Measurements from ENCODE around the gene LIN7C.
"Not testable (repeated sequence)": the region's sequence is repeated elsewhere in the genome, so short reads cannot be mapped to it uniquely, and the experiment has no call there.

Gene LIN7C

GRCh38 chr11:27455667-27456066 is 50.9 kb downstream of the LIN7C start:
- no peak overlapping the region for H3K4me3 ChIP-seq (ENCODE audit: low read depth, low read length)
- DNase-seq (ENCODE audit: low read depth): no peak

DNA sequence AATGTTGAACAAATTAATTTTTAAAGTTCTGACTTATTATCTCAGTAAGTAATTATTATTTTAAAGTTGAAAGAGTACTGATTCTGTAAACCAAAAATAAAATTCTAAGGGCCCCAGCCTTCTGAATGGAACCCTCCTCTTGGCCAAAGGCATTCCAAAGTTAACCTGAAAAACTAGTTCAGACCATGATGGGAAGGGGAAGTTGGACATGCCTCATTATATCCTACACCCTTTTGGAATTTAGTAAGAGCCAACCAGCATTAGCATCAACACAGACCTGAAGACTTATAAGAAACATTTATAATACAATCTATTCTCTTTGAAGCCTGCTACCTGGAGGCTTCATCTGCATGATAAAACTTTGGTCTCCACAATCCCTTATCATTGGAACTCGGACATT is 52.9 kb downstream of the LIN7C start:
- H3K4me3 ChIP-seq (ENCODE audit: low read depth, low read length): no peak overlapping the region
- no peak for DNase-seq (ENCODE audit: low read depth)

- no peak for DNase-seq (ENCODE audit: low read depth)
- H3K4me3 ChIP-seq (ENCODE audit: low read depth, low read length): no peak overlapping the region
These were observed 54.4 kb downstream of the LIN7C start for GRCh38 chr11:27452147-27452546.

- H3K4me3 ChIP-seq (ENCODE audit: low read depth, low read length): no peak overlapping the region
- no peak for DNase-seq (ENCODE audit: low read depth)
These were observed 55.2 kb downstream of the LIN7C start for GRCh38 chr11:27451244-27451965.

GRCh38 chr11:27448184-27448540 is 58.4 kb downstream of the LIN7C start:
- DNase-seq (ENCODE audit: low read depth); H3K4me3 ChIP-seq (ENCODE audit: low read depth, low read length): not testable (repeated sequence)

DNA sequence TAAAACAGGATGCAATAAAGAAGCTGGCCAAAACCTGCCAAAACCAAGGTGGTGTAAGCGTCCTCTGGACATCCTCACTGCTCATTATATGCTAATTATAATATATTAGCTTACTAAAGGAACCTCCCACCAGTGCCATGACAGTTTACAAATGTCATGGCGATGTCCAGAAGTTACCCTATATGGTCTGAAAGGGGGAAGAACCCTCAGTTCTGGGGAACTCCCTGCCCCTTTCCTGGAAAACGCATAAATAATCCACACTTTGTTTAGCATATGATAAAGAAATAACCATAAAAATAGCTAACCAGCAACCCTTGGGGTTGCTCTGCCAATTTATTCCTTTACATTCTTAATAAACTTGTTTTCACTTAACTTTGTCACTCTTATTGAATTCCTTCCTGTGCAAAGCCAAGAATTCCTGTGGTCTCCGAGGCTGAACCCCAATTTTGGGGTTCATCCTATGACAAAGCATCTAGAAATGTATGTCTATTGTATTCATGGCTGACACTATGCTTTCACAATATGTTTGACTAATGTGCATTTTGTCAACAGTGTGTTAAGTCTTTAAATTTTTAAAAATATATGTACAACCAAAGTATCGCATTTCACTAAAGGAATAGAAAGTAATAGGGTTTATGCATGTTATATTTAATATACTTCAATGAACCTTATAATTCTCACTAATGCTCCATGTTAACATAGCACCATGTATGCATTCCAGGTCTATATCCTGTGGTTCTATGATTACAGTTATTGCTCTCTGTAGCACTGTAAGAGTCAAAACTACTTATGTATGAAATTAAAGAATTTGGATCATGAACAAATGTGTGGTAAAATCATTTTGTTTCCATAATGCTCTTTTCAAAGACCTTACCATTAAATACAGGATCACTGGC is 59.0 kb downstream of the LIN7C start:
- H3K4me3 ChIP-seq (ENCODE audit: low read depth, low read length): no peak overlapping the region
- no peak for DNase-seq (ENCODE audit: low read depth)

GRCh38 chr11:27445625-27446024 is 60.9 kb downstream of the LIN7C start:
- no peak for DNase-seq (ENCODE audit: low read depth)
- no peak overlapping the region for H3K4me3 ChIP-seq (ENCODE audit: low read depth, low read length)

- DNase-seq (ENCODE audit: low read depth): no peak
- no peak overlapping the region for H3K4me3 ChIP-seq (ENCODE audit: low read depth, low read length)
These were observed 61.8 kb downstream of the LIN7C start for GRCh38 chr11:27444801-27445215.

All from skeletal muscle cell (primary cell).